ENCODE measurements around the gene LAPTM5. TPM values are rescaled to one million over a fixed set of nuclear protein-coding genes. Genes with fewer than 3 reads are reported as not detected.

Gene LAPTM5
- total and polyA plus RNA-seq, 2 of the 8 experiments (the other 6 are each of a cell fraction or from before 2014, with no cell fraction given): 0.37 to 1.4 TPM

- Histone ChIP-seq H3K79me1 (ENCODE audit: low read depth, low read length) (no peaks in the 10 kb centered on the region), H4K5ac (ENCODE audit: insufficient read length, low read depth, low read length) (no peak overlapping the region), H3K9ac (replicated peaks in 1 of 4; ENCODE audit: extremely low read depth in 1 of 4, low read depth in 3 of 4, low read length in 3 of 4) (no peak overlapping the region), H4K8ac (ENCODE audit: extremely low read depth, insufficient read depth, low read length) (no peak overlapping the region), H3K23ac (ENCODE audit: insufficient read length) (no peak overlapping the region), H2AK5ac (ENCODE audit: low read depth, low read length) (no peak overlapping the region), H2BK5ac (ENCODE audit: low read depth, low read length) (no peak overlapping the region), H2BK12ac (ENCODE audit: low read depth, low read length) (no peak overlapping the region), H3K27ac (ENCODE audit: low read depth, low read length) (no peak overlapping the region), H3K14ac (ENCODE audit: insufficient read length) (no peak overlapping the region), H3K9me3 (ENCODE audit: insufficient read depth in 2 of 2, low read depth in 1 of 2, low read length in 1 of 2) (peaks cover 7 to 11% of the 10 kb centered on the region in 2 experiments), H3K18ac (ENCODE audit: extremely low read depth, low read length) (no peak overlapping the region), H3K4me2 (ENCODE audit: insufficient read depth in 1 of 2, low read depth in 2 of 2, low read length in 2 of 2) (no peak overlapping the region), H2BK20ac (ENCODE audit: low read length) (no peak overlapping the region), H2BK120ac (replicated peaks; ENCODE audit: low read depth, low read length) (no peak overlapping the region), H2BK15ac (ENCODE audit: low read length) (no peak overlapping the region), H2AFZ (ENCODE audit: low read length) (no peak overlapping the region), H3K23me2 (ENCODE audit: low read depth, low read length) (peaks cover 6% of the 10 kb centered on the region; the same call in 1 of the 2 replicates), H3K4ac (replicated peaks; ENCODE audit: insufficient read length, low read depth, low read length) (no peak overlapping the region), H3K79me2 (ENCODE audit: control insufficient read depth in 1 of 2, insufficient read depth in 2 of 2, low read length in 2 of 2) (no peaks in the 10 kb centered on the region), H4K20me1 (replicated peaks in 1 of 2; ENCODE audit: control insufficient read depth in 1 of 2, insufficient read depth in 2 of 2, low read length in 2 of 2) (no peaks in the 10 kb centered on the region), H4K91ac (replicated peaks; ENCODE audit: insufficient read length, low read length) (no peak overlapping the region), H3K4me1 (replicated peaks in 1 of 4; ENCODE audit: control insufficient read depth in 3 of 4, insufficient read depth in 4 of 4, low read length in 3 of 4) (peaks cover 0 to 4% (median 1%) of the 10 kb centered on the region in 4 experiments; a peak in 4 of 7 replicates), H3K27me3 (replicated peaks in 1 of 4; ENCODE audit: control insufficient read depth in 3 of 4, extremely low read depth in 1 of 4, insufficient read depth in 3 of 4, low read length in 3 of 4) (no peaks in the 10 kb centered on the region; a peak in 1 of 7 replicates), H3K4me3 (ENCODE audit: extremely low read depth in 1 of 4, insufficient read depth in 2 of 4, low read depth in 3 of 4, low read length in 4 of 4) (no peak overlapping the region), H3K56ac (replicated peaks; ENCODE audit: insufficient read length, low read depth, low read length) (no peak overlapping the region), H3K36me3 (ENCODE audit: control insufficient read depth in 2 of 4, insufficient read depth in 4 of 4, low read length in 3 of 4) (no peaks in the 10 kb centered on the region)
- POLR2A ChIA-PET (ENCODE audit: partially characterized antibody): interaction anchor here (2.1 kb wide), 1 partner anchor 7 kb away, joined by 5 read pairs; no protein-coding TSS in a partner anchor
- CTCF ChIA-PET (ENCODE audit: partially characterized antibody): interaction anchor here (0.6 to 55.1 kb wide), 30 partner anchors 10 to 463 kb away, joined by 3 to 1640 read pairs (median 4); partner anchors contain the start of genes LAPTM5 and SDC3
- 90% methylated on average over 16 of the region's 16 CpGs; no CpG with 5 or more reads in 1 of the 2 experiments for WGBS, 2 experiments (ENCODE audit: extremely low coverage in 1 of 2, insufficient coverage in 1 of 2, insufficient read length in 1 of 2, insufficient replicate concordance in 2 of 2, low coverage in 1 of 2, low lambda C conversion rate in 2 of 2, missing lambda C conversion rate in 1 of 2)
- TF ChIP-seq BCL11A (IDR thresholded peaks at IDR 0.05; ENCODE audit: low read depth in 2 of 2, low read length in 2 of 2): no peak
- TF ChIP-seq, protein P1, sequence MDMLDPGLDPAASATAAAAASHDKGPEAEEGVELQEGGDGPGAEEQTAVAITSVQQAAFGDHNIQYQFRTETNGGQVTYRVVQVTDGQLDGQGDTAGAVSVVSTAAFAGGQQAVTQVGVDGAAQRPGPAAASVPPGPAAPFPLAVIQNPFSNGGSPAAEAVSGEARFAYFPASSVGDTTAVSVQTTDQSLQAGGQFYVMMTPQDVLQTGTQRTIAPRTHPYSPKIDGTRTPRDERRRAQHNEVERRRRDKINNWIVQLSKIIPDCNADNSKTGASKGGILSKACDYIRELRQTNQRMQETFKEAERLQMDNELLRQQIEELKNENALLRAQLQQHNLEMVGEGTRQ (IDR thresholded peaks at IDR 0.05; ENCODE audit: low read length): no peak
- TF ChIP-seq POLR2AphosphoS5 (IDR thresholded peaks at IDR 0.05; ENCODE audit: low read depth, low read length): no peak
- no peak for TF ChIP-seq RXRA (IDR thresholded peaks at IDR 0.05; ENCODE audit: insufficient read depth, low read depth, low read length)
- TF ChIP-seq BRCA1 (IDR thresholded peaks at IDR 0.05; ENCODE audit: low read depth, low read length): no peak
- TF ChIP-seq SP4 (IDR thresholded peaks at IDR 0.05; ENCODE audit: low read length): no peak
- no peak for TF ChIP-seq HDAC6 (IDR thresholded peaks at IDR 0.05; ENCODE audit: low read depth, low read length)
- no peak for TF ChIP-seq SIN3A (conservative IDR thresholded peaks at IDR 0.05 in 1 of 2, IDR thresholded peaks at IDR 0.05 in 1 of 2; ENCODE audit: low read depth in 1 of 2, low read length in 2 of 2)
- TF ChIP-seq GTF2F1 (IDR thresholded peaks at IDR 0.05; ENCODE audit: borderline replicate concordance, low read depth, low read length): no peak
- FAIRE-seq: no peak
- DNase-seq (ENCODE audit: low read depth in 1 of 2, low spot score in 2 of 2): no peak
Observed at GRCh38 chr1:30720271-30721223, 37.0 kb downstream of the LAPTM5 start.
